ENCODE results near the gene PEDS1.

The PEDS1 gene

DNA sequence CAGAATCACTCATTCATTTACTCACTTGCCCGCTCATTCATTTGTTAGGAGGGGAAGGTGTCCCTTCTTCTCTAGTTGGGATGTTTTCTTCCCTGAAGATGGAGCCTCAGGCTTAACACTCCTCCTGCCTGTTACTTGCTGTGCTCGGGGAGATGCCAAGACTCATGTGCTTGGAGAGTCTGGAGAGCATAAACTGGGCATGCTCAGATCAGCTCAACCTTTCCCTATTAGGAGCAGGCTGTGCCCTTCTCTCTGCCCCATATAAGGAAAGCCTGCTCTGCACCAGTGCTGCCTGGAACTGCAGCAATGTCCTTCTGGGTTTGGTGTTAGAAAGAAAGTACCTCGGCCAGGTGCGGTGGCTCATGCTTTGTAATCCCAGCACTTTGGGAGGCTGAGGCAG, 22.5 kb downstream of the PEDS1 start:
- DNase-seq, result no peak

- no peak for DNase-seq
Observed at GRCh38 chr20:50130356-50130723, 23.2 kb downstream of the PEDS1 start.

GRCh38 chr20:50129662-50130355, 23.7 kb downstream of the PEDS1 start:
- no peak for DNase-seq

DNA sequence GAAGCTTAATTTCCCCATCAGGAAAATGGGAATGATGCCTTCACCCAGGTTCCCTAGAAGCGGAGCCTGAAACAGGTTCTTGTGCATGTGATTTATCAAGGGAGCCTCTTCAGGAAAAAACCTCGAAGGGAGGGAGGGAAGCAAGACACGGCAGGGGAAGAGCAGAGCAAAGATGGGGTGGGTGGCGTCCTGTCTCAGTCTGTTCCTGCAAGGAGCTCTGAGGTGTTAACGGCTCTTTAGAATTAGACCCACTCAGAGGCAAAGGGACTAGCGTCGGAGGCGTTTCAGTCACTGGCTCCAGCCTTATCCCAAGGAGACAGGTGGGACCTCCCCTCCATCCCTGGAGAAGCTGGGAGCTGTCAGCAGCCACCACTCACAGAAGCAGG, 25.0 kb downstream of the PEDS1 start:
- DNase-seq, result no peak

- no peak for DNase-seq
Observed at GRCh38 chr20:50127587-50128519, 25.7 kb downstream of the PEDS1 start.

GRCh38 chr20:50126662-50127061, 26.9 kb downstream of the PEDS1 start:
- no peak for DNase-seq

GRCh38 chr20:50125279-50125678, 28.2 kb downstream of the PEDS1 start:
- no peak for DNase-seq

DNA sequence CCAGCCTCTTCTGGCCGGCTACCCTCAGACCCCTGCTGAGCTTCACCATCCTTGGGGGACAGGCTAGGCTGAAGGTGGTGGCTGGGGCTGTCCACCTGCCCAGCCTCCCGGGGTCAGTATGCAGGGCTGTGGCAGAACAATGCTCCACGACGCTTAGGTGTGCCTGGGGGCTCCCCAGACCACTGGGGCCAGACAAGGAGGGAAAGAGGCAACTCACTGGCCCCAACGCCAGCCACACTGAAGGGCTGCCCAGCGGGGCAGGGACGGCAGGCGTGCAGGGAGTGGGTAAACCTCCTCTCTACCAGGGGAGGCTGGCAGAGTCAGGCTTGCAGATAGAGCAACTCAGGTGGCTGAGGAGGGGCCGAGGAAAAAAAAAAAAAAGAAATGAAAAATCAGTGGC, 29.0 kb downstream of the PEDS1 start:
- DNase-seq, result no peak

GRCh38 chr20:50123418-50123817, 30.1 kb downstream of the PEDS1 start:
- no peak for DNase-seq

DNA sequence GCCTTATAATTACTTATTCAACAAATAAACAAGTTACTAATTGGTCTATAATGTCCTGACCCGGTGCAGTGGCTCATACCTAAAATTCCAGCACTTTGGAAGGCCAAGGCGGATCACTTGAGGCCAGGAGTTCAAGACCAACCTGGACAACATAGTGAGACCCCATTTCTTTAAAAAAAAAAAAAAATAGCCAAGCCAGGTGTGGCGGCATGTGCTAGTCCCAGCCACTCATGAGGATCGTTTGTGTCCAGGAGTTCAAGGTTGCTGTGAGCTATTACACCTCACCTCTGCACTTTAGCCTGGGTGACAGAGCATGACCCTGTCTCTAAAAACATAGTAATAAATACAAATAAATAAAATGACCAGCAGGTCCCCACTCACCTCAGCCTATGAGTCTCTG, 30.8 kb downstream of the PEDS1 start:
- DNase-seq, result no peak

- no peak for DNase-seq
Observed at GRCh38 chr20:50121858-50122271, 31.7 kb downstream of the PEDS1 start.

DNA sequence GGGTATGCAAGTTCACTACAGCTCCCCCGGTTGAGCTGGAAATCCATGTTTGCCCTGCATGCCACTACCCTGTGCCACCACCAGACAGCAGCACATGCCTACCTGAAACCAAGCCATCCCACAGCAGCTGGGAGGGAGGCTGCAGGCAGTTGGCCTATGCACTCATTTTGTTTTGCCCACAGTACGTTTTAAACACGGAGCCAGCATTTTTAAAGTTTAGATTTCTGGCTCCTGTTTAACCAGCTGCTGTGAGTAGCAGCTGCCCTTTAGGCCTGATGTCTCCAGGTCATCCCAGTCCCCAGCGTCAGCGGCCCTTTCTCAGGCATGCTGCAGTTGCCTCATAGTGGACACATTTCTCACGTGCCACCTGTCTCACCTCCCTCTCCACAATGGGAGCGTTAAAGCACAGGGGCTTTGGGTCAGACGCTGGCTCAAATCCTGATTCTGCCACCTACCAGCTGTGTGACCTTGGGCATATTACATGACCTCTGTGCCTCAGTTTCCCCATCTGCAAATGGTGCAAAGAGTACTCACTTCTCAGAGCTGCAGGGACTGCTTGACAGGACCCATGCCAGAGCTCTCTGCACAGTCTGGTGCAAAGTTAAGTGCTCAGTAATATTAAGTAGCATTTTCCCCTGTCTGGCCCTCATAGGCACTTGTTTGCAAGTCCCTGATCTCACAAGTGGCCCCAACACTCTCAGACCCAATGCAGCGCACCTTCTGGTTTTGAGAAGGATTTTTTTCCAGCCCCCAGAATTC, 32.4 kb downstream of the PEDS1 start:
- DNase-seq, result peak; percentile 65

GRCh38 chr20:50118203-50118602, 35.3 kb downstream of the PEDS1 start:
- no peak for DNase-seq

GRCh38 chr20:50116368-50116999, 37.0 kb downstream of the PEDS1 start:
- no peak for DNase-seq

- DNase-seq, result peak; percentile 91
Observed at GRCh38 chr20:50115591-50116367, 37.7 kb downstream of the PEDS1 start.

DNA sequence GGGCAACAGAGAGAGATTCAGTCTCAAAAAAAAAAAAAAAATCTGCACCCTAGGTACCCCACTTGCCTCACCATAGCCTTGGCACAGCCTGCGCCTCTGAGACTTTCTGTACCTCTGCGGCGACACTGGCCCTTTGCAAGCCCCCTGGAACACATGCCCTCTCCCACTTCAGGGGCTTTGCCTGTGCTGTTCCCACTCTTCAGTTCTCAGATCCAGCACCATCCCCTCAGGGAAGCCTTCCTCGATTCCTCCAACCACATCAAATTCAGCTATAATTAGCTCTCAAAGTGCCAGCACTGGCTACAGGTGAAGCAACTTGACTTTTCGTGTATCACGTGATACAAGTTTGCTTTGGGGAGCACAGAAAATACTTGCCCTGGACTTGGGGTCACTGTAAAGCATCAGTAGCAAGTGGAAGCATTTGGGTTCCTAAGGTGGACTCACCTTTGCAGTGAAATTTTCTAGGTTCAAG, 38.4 kb downstream of the PEDS1 start:
- DNase-seq, result no peak

- no peak for DNase-seq
Observed at GRCh38 chr20:50113420-50114224, 39.9 kb downstream of the PEDS1 start.

DNA sequence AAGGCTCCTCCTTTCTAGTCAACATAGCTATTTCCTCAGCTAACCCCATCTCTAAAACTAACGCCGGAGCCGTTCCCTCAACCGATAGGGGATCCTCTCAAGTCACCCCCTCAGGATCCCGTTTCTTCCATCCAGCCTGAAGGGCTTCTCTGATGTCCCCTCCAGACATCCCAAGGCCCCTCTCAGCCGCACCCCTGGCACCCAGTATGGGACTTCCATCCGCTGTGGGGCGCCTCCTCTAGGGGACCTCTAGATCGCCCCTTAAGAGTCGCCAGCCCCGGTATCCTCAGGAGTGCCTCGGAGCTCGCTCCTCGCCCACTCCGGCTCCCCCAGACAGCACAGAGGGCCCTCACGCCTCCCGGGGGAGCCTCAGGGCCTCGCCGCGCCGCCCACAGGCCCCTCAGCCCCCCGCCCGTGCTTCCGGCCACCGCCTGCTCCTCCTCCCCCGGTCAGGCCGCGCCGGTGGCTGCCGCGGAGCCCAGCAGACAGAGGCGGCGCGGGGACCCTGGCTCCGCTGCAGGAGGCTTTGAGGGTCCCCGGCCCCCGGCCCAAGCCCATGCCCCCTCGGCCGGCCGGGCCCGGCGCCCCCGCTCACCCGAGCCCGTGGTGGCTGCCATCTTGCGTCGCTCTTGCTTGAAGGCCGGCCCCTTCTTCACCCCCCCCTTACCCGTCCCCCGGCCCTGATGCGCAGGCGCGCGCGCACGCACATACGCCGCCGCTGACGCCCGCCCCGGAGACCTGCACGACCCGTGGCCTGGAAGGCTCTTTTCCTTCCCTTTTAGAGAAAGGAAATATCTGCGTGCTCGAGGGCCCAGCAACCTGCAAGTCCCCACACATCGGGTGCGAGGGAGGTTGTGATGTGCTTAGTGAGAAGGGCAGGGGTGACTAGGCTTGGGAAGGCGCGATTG, 40.8 kb downstream of the PEDS1 start, which contains the start of gene UBE2V1:
TSS of gene UBE2V1 (minus strand) at position 639 of the 908 bp plus-strand sequence. CDS start at position 617, 22 bp downstream.
- DNase-seq, result peak; percentile 89

DNA sequence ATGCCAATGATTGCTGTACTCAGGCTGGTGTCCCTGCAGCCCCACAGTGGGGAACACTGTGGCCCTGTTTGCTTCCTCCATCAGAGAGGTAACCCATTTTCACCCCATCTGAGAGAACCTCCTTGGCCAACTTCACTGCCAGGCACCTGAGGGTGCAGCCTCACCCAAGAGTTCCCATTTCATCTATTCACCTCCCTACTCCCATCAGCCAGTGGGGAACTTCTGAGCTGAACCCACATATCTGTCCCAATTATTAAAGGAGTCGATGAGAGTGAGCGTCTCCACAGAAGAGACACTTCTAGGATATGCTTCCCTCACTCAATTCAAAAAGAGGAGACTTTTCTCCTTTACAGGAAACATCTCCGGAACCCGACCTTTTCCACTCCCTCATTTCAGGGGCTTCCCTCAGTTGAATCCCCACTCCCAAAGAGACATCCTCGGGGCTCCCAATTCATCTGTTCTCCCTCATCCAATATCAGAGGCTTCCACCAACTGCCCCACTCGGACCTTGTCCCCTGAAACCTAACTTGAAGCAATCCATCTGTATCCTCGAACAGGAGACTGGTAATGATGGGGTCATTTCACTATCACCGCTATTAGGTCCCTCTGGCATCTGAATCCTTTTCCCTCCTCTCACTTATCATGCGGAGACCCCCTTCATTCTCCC, 41.6 kb downstream of the PEDS1 start:
- DNase-seq, result no peak
